K562 (cell line): Measurements from ENCODE around the gene YBEY. TPM values are rescaled to one million over a fixed set of nuclear protein-coding genes. Genes with fewer than 3 reads are reported as not detected.

Experiments used
- ATF1 ChIP-seq, 2 experiments: fragments of 450-650 bp in 1 of 2; IDR thresholded peaks; 2 replicates each; pipeline ENCODE4 v1.6.1; 2016; ENCODE audit warnings: missing compliant biosample characterization in 1 of 2, missing genetic modification characterization in 1 of 2
- BRCA1 ChIP-seq, 2 experiments: fragments of 450-650 bp in 1 of 2; sonication (generic) in 1 of 2; formaldehyde crosslinking in 1 of 2; IDR thresholded peaks; 2 replicates each; pipeline versions ENCODE4 v1.5.0 to v1.6.1; 2017 to 2020; ENCODE audit warnings: mild to moderate bottlenecking in 1 of 2, missing genetic modification reagents in 1 of 2
- CBFB ChIP-seq: sonication (generic); formaldehyde crosslinking; IDR thresholded peaks from 2 replicates; pipeline ENCODE4 v1.4.0; 2020; ENCODE audit warnings: mild to moderate bottlenecking, missing genetic modification reagents
- CBX1 ChIP-seq: sonication (generic); IDR thresholded peaks from 2 replicates; pipeline ENCODE4 v1.6.1; 2016; ENCODE audit warnings: antibody characterized with exemption, low read depth, mild to moderate bottlenecking
- CTBP1 ChIP-seq: fragments of 450-650 bp; IDR thresholded peaks from 2 replicates; pipeline ENCODE4 v1.6.1; 2016; ENCODE audit warnings: borderline replicate concordance
- DLX4 ChIP-seq: fragments of 250-450 bp; sonication (Bioruptor Pico); IDR thresholded peaks from 2 replicates; pipeline ENCODE4 v1.6.1; 2021; ENCODE audit warnings: mild to moderate bottlenecking
- FOXM1 ChIP-seq, 2 experiments: fragments of 450-650 bp in 1 of 2; sonication (generic) in 1 of 2; formaldehyde crosslinking in 1 of 2; IDR thresholded peaks; 2 replicates each; pipeline versions ENCODE4 v1.6.1 to v1.9.0; 2017 to 2022; ENCODE audit warnings: low read depth in 2 of 2, mild to moderate bottlenecking in 2 of 2, missing genetic modification reagents in 1 of 2, moderate library complexity in 1 of 2
- IRF9 ChIP-seq: fragments of 450-650 bp; IDR thresholded peaks from 2 replicates; pipeline ENCODE4 v1.6.1; 2016; ENCODE audit warnings: missing biosample characterization, missing genetic modification characterization
- KHSRP ChIP-seq: fragments of 450-650 bp; IDR thresholded peaks from 2 replicates; pipeline ENCODE4 v1.6.1; 2017
- NCOA4 ChIP-seq: fragments of 450-650 bp; IDR thresholded peaks from 2 replicates; pipeline ENCODE4 v1.6.1; 2018; ENCODE audit warnings: mild to moderate bottlenecking; ENCODE audit not compliant: partially characterized antibody
- NR3C1 ChIP-seq: sonication (generic); formaldehyde crosslinking; IDR thresholded peaks from 2 replicates; pipeline ENCODE4 v1.8.1; 2022; ENCODE audit warnings: missing genetic modification reagents
- POLR2A ChIP-seq: fragments of 450-650 bp; conservative IDR thresholded peaks from 2 replicates; pipeline ENCODE4 v1.6.1; 2016
- PTBP1 ChIP-seq: fragments of 200-400 bp; formaldehyde crosslinking; IDR thresholded peaks from 2 replicates; pipeline ENCODE4 v1.6.1; 2017; ENCODE audit warnings: low read depth, low read length
- RBM34 ChIP-seq: fragments of 200-400 bp; formaldehyde crosslinking; IDR thresholded peaks from 2 replicates; pipeline ENCODE4 v1.6.1; 2018; ENCODE audit warnings: low read length, borderline replicate concordance; ENCODE audit not compliant: insufficient read depth
- TAF9B ChIP-seq: fragments of 450-650 bp; IDR thresholded peaks from 2 replicates; pipeline ENCODE4 v1.6.1; 2018; ENCODE audit warnings: mild to moderate bottlenecking; ENCODE audit not compliant: partially characterized antibody
- THRA ChIP-seq: fragments of 450-650 bp; IDR thresholded peaks from 2 replicates; pipeline ENCODE4 v1.6.1; 2017; ENCODE audit warnings: mild to moderate bottlenecking, moderate library complexity
- USF1 ChIP-seq: sonication (generic); formaldehyde crosslinking; IDR thresholded peaks from 2 replicates; pipeline ENCODE4 v1.9.0; 2022; ENCODE audit warnings: mild to moderate bottlenecking, missing genetic modification reagents
- XRCC4 ChIP-seq: IDR thresholded peaks from one replicate; pipeline ENCODE4 v1.6.1; 2011; ENCODE audit not compliant: insufficient read depth, insufficient read length; ENCODE audit errors: extremely low read depth
- ZBTB9 ChIP-seq: fragments of 450-650 bp; formaldehyde crosslinking; IDR thresholded peaks from 2 replicates; pipeline ENCODE4 v1.4.0; 2020; ENCODE audit warnings: mild to moderate bottlenecking, moderate library complexity
- ZNF12 ChIP-seq: sonication (generic); formaldehyde crosslinking; IDR thresholded peaks from 2 replicates; pipeline ENCODE4 v1.4.0; 2020; ENCODE audit warnings: mild to moderate bottlenecking, missing genetic modification reagents
- ZNF133 ChIP-seq: fragments of 250-450 bp; sonication (Bioruptor Pico); IDR thresholded peaks from 2 replicates; pipeline ENCODE4 v1.4.0; 2020; ENCODE audit warnings: mild to moderate bottlenecking
- ZNF561 ChIP-seq: fragments of 450-650 bp; formaldehyde crosslinking; conservative IDR thresholded peaks from 2 replicates; pipeline ENCODE4 v1.4.0; 2020; ENCODE audit warnings: mild to moderate bottlenecking, moderate library complexity
- polyA plus RNA-seq, 8 experiments: library from polyadenylated mRNA; depleted of rRNA in 4 of 8; stranded (reverse) in 5 of 8; unstranded in 3 of 8; fragments of >200 nt; fragmentation: Nextera tagmentation in 2 of 8; fragmentation: Illumina TruSeq in 1 of 8; extraction: Ambion mirVana in 2 of 8; extraction: Trizol in 1 of 8; gene quantifications; 2 replicates each; pipeline versions ENCODE4 v1.2.1 to v1.2.3, GENCODE V29; 2011 to 2014; ENCODE audit warnings: inconsistent platforms in 1 of 8, missing spikeins in 1 of 8
- total RNA-seq, 7 experiments: library from RNA; depleted of rRNA in 6 of 7; stranded (reverse); fragments of >200 nt in 6 of 7; fragmentation: Illumina TruSeq in 2 of 7; extraction: Trizol in 2 of 7; gene quantifications; 2 replicates each; pipeline versions ENCODE4 v1.2.1 to v1.2.3, GENCODE V29; 2011 to 2021; ENCODE audit warnings: low replicate concordance in 1 of 7

YBEY gene
- total and polyA plus RNA-seq, 9 of the 15 experiments (the other 6 are each of a cell fraction or from before 2014, with no cell fraction given): 6.4 to 28.0 (median 12.4) TPM

GRCh38 chr21:46285761-46286647, at the start of gene YBEY (continued):
- TF ChIP-seq FOXM1 (IDR thresholded peaks at IDR 0.05; ENCODE audit: low read depth) (no peak), FOXM1 (CRISPR knock-in tag; IDR thresholded peaks at IDR 0.05; ENCODE audit: low read depth) (no peak), ATF1 (CRISPR knock-in tag; IDR thresholded peaks at IDR 0.05) (peak; percentile 19; the same call in 1 of the 2 replicates), ATF1 (tag; IDR thresholded peaks at IDR 0.05) (peak; percentile 86), THRA (no peak), CTBP1 (peak; percentile 89), CBFB (no peak), PTBP1 (no peak), NR3C1 (peak; percentile 82; the same call in 1 of the 2 replicates), XRCC4 (no peak), IRF9 (tag) (no peak), POLR2A (peak; percentile 95), RBM34 (0 out of 2 replicates have a peak, but pooled peaks have one; percentile 86), ZBTB9 (no peak), BRCA1 (IDR thresholded peaks at IDR 0.05) (no peak), BRCA1 (CRISPR knock-in tag; IDR thresholded peaks at IDR 0.05) (no peak), CBX1 (peak; percentile 95; the same call in 1 of the 2 replicates), USF1 (CRISPR knock-in tag) (peak; percentile 35; the same call in 1 of the 2 replicates), TAF9B (peak; percentile 38), KHSRP (no peak), ZNF561 (CRISPR knock-in tag) (no peak), ZNF133 (CRISPR knock-in tag) (no peak), DLX4 (no peak), NCOA4 (no peak), ZNF12 (CRISPR knock-in tag) (no peak)
